Measurements from ENCODE around the gene SLC8A3. TPM values are rescaled to one million over a fixed set of nuclear protein-coding genes. Genes with fewer than 3 reads are reported as not detected.
A peak's percentile ranks its signal among the peaks of the same experiment; 100 is the strongest.

SLC8A3 gene
- total RNA-seq, 1 experiment from 2014 or later: 4.5 TPM

DNA sequence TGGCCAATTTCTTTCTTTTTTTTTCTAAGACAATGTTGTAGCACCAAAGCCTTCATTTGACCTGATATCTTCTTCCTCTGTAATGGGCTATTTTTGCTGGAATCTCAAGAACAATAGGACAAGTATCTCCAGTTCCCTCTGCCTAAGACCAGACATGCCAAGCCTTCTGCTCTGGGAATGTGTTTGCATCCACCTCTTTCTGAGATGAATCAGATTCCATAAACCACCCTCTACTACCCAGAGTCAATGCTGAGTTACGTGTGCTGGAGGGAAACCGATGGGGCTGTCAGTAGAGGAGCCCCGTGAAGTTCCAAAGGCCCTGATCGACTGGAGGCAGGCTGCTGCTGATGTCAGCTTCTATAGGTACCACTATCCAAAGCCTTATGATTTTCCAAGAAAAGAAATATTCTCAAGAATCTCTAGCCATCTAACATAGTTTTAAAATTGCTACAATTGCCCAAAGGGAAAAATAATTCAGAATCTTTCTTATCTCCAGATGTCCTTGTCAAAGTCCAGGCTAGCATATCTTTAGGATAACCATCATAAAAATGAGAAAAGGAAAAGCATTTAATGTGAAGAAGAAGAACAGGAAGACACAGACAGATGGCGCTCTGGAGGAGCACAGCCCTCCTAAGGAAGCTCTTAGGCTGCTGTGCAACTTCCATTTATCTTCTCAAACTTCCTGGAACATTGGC is 101.9 kb downstream of the SLC8A3 start:
- H3K4me3 ChIP-seq: no peak overlapping the region
- no peaks in the 10 kb centered on the region for H3K27me3 ChIP-seq (replicated peaks)
- peak in 1 of 2 experiments; percentile 23 for DNase-seq (ENCODE audit: low read depth in 1 of 2, low spot score in 2 of 2)
- H3K36me3 ChIP-seq: no peaks in the 10 kb centered on the region
- no peaks in the 10 kb centered on the region for H3K9me3 ChIP-seq (replicated peaks)
- H3K4me1 ChIP-seq (replicated peaks): no peaks in the 10 kb centered on the region
- no peak overlapping the region for H3K27ac ChIP-seq

DNA sequence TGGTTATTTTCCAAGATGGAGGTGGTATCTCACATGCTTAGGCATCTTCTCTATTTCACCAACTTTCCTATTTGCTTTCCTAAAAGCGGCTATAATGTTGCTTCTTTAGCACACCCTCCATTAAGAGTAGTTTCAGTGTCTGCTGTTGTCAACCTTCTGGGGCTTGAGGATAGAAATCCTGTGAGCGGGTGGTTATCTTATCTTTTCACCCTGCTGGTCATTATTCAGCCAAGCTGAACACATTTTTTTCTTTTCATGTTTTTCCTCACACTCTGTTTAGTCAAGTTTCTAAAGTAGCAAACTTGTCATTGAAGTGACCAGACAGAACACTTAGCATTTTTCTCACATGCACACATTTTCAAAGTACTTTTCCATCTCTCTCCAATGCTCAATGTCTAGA is 104.5 kb downstream of the SLC8A3 start:
- H3K4me1 ChIP-seq (replicated peaks): no peaks in the 10 kb centered on the region
- no peaks in the 10 kb centered on the region for H3K36me3 ChIP-seq
- no peak for DNase-seq (ENCODE audit: low read depth in 1 of 2, low spot score in 2 of 2)
- no peaks in the 10 kb centered on the region for H3K27me3 ChIP-seq (replicated peaks)
- H3K4me3 ChIP-seq: no peak overlapping the region
- no peak overlapping the region for H3K27ac ChIP-seq
- H3K9me3 ChIP-seq (replicated peaks): no peaks in the 10 kb centered on the region

DNA sequence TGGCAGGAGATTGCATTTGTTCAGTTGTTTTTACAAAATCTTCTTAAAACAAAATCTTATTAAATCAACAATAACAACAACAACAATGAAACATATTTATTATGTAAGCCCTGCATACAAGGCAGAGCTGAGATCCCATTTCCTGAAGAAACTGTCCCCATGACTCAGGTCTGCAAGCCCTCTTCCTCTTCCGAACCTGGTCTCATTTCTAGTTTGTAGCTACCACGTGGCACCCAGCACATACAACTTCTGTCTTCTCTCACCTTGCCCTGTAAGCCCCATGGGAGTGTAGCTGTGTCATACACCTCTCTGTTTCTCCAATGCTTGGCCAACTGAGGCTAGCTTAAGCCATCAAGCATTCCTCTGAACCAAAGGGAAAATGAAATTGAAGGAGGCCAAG is 106.4 kb downstream of the SLC8A3 start:
- Histone ChIP-seq H3K4me3 (no peak overlapping the region), H3K9me3 (replicated peaks) (no peaks in the 10 kb centered on the region), H3K27me3 (replicated peaks) (no peaks in the 10 kb centered on the region), H3K27ac (no peak overlapping the region), H3K36me3 (no peaks in the 10 kb centered on the region), H3K4me1 (replicated peaks) (no peaks in the 10 kb centered on the region)
- DNase-seq (ENCODE audit: low read depth in 1 of 2, low spot score in 2 of 2): no peak

DNA sequence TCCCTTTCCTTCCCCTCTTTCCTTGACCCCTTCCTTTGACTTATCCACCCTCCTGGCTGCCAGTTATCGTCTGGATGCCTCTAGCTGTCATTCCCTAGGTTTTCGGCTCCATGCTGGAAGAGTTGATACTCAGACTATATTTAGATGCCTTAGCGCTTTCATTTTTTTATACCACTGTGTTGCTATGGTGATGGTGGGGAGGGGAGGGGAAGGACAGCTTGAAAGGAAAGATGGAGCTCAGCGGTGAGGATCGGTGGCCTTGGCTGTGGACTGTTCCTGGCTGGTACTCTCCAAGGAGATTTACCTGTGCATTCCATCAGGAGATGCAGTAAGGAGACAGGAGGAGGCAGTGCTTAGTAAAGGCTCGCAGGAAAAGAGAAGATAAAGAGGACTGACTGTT is 108.7 kb downstream of the SLC8A3 start:
- no peak for DNase-seq (ENCODE audit: low read depth in 1 of 2, low spot score in 2 of 2)
- Histone ChIP-seq H3K27me3 (replicated peaks) (no peaks in the 10 kb centered on the region), H3K4me3 (no peak overlapping the region), H3K9me3 (replicated peaks) (no peaks in the 10 kb centered on the region), H3K27ac (no peak overlapping the region), H3K36me3 (no peaks in the 10 kb centered on the region), H3K4me1 (replicated peaks) (no peaks in the 10 kb centered on the region)

DNA sequence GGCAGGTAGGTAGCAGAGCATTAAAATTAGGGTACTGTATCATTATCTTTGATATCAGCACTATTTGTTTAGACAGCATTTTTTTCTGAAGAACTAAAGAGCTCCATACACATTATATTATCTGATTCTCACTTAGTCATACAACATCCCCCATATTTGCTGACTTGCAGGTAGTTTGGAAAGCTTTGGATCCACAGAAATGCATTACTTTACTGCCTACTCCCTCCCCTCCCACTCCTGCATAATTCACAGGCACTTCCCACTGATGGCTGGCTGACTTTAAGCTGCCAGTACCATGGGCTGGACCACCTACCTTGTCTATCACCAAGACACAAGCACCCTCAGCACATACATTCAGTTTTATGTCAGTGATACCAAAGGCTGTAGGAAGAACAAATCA is 110.4 kb downstream of the SLC8A3 start:
- Histone ChIP-seq H3K4me3 (no peak overlapping the region), H3K27ac (no peak overlapping the region), H3K36me3 (no peaks in the 10 kb centered on the region), H3K4me1 (replicated peaks) (no peaks in the 10 kb centered on the region), H3K27me3 (replicated peaks) (no peaks in the 10 kb centered on the region), H3K9me3 (replicated peaks) (no peaks in the 10 kb centered on the region)
- no peak for DNase-seq (ENCODE audit: low read depth in 1 of 2, low spot score in 2 of 2)

DNA sequence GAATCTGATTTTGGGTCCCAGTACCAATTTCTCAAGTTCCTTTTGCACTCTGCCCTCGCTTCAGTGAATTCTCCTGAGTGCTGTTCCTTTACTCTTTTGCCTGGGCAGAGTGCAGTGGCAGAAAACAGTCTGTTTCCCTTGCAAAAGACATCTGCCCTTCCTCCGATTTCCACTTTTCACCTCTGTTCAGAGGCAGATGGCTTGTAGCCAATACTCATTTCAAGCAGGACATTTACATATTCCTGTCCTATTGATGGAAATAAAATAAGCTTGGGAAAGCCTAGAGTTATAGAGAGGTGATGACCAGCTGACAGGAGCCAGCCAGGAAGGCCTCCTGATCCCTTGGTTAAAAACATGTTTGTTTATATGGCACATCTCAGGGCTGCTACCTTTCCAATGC is 111.0 kb downstream of the SLC8A3 start:
- H3K27ac ChIP-seq: no peak overlapping the region
- no peak overlapping the region for H3K4me3 ChIP-seq
- DNase-seq (ENCODE audit: low read depth in 1 of 2, low spot score in 2 of 2): no peak
- H3K9me3 ChIP-seq (replicated peaks): no peaks in the 10 kb centered on the region
- no peaks in the 10 kb centered on the region for H3K36me3 ChIP-seq
- H3K27me3 ChIP-seq (replicated peaks): no peaks in the 10 kb centered on the region
- H3K4me1 ChIP-seq (replicated peaks): no peaks in the 10 kb centered on the region

DNA sequence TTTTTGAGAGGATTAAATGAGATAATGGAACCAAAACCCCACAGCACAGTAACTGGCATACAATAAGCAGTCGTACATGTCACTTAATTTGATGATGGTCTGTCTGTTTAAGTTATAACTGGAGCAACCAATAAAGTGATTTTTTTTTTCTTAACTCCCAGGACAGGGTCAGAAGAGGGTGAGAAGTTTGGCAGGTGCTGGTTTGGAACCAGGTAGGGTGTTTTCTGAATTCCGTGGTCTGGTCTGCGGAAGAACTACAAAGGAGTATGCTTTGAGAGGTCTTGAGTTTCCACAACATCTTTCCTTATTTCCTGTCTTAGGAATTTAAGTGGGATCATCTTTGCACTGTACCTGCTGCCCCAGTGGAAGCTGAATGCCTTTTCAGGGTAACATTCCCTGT is 111.7 kb downstream of the SLC8A3 start:
- Histone ChIP-seq H3K27me3 (replicated peaks) (no peaks in the 10 kb centered on the region), H3K4me3 (no peak overlapping the region), H3K9me3 (replicated peaks) (no peaks in the 10 kb centered on the region), H3K27ac (no peak overlapping the region), H3K4me1 (replicated peaks) (no peaks in the 10 kb centered on the region), H3K36me3 (no peaks in the 10 kb centered on the region)
- DNase-seq (ENCODE audit: low read depth in 1 of 2, low spot score in 2 of 2): no peak

DNA sequence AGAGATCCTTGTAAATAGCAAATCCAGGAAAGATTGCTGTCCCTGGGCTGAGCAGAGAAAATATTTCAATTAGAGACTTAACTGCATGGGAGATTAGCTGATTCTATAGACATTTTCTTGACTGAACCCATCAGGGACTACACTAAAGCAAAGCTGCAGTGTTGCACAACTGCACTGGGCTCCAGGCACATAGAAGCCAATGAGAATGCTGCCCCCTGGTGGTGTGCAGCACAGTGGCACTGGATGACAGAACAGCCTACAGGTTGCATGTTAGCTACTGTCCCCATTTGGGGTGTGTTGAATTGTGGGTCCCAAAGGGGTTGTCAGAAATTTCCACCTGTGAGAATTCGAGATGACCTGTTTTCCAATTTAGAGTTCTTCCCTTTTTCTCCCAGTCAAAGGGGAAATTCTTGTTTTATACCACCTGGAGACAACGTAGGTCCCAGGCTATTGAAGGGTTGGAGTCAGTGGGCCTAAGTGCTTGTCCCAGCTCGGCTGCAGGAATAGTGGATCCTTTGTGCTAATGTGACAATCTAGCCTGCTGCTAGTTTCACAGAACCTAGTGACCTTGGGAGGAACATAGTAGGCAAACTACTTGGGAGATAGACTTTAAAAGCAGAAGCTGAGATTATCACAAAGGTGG is 114.7 kb downstream of the SLC8A3 start:
- no peak overlapping the region for H3K27ac ChIP-seq
- no peak overlapping the region for H3K4me3 ChIP-seq
- DNase-seq (ENCODE audit: low read depth in 1 of 2, low spot score in 2 of 2): peak; percentile 5 to 46

DNA sequence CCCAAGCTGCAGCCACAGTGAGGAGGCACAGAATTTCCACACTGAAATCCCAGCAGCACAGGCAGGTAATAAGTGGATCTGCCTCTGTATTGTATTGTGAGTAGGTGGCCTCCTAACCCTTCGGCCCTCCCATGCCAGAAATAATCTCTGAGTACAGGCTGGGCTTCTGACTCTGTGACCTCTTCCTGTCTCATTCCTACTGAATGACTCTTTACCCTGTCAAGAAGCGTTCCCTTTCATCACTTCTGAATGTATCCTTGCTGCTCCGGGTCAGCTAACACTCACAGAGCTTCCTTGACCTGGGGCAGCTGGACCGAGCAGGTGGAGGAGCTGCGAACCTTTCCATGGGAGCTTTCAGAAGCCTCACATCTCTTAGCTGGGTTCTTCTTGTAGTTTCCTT is 119.6 kb downstream of the SLC8A3 start:
- no peak overlapping the region for H3K27ac ChIP-seq
- H3K4me3 ChIP-seq: no peak overlapping the region
- H3K36me3 ChIP-seq: no peaks in the 10 kb centered on the region
- H3K4me1 ChIP-seq (replicated peaks): no peaks in the 10 kb centered on the region
- H3K9me3 ChIP-seq (replicated peaks): no peaks in the 10 kb centered on the region
- no peaks in the 10 kb centered on the region for H3K27me3 ChIP-seq (replicated peaks)
- no peak for DNase-seq (ENCODE audit: low read depth in 1 of 2, low spot score in 2 of 2)

More for the DNA sequence above, 114.7 kb downstream of the SLC8A3 start:
- no peaks in the 10 kb centered on the region for H3K27me3 ChIP-seq (replicated peaks)
- no peaks in the 10 kb centered on the region for H3K4me1 ChIP-seq (replicated peaks)
- no peaks in the 10 kb centered on the region for H3K9me3 ChIP-seq (replicated peaks)
- H3K36me3 ChIP-seq: no peaks in the 10 kb centered on the region

DNA sequence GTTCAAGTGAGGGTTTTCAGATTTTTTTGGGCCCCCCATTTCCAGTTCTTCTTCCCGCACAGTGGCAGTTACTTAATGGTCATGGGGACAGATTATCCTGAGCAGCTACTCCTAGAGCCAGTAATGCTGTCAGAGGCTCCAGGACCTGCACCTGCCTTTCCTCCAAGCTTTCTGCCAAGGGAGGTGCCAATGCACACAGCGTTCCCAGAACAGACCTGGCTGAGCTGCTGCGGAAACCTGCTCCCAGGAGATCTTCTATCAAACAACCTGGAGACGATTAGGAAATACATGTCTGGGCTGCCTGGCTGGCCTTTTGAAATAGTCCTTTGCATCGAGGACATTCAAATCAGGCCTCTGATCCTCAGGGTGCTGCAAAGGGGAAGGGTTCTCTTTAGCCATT is 120.9 kb downstream of the SLC8A3 start:
- Histone ChIP-seq H3K36me3 (no peaks in the 10 kb centered on the region), H3K4me1 (replicated peaks) (no peaks in the 10 kb centered on the region), H3K27ac (no peak overlapping the region), H3K4me3 (no peak overlapping the region), H3K27me3 (replicated peaks) (no peaks in the 10 kb centered on the region), H3K9me3 (replicated peaks) (no peaks in the 10 kb centered on the region)
- DNase-seq (ENCODE audit: low read depth in 1 of 2, low spot score in 2 of 2): no peak

DNA sequence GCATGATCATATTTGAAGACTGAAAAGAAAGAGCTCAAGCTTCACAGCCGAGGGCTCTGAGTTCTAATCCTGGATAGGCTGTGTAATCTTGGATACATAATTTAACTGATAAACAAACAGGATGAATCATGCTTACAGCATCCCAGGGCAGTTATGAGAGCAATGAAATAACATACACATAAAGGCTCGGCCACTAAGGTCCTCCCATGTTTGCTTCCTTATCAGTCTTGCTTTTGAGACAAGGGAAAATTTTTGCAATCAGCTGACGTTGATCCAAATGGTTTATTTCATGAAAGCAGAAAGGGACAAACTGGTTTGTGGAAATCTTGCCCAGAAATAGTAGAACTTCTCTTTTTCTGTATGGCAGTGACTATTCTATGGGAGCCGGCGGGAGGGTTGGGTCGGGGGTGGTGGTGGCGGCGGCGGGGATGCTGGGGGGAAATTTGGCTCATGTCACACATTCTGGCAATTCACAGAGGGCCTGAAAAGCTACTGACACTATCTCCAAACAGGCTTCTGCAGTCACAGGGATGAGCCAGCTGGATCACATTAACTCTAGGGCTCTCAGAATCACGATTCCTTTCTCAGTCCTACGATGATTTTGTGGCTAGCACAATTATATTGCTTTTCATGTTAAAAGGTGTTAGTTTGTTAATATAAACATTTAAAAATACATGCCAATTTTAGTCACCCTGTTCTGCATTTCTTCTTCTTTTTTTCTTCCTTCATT is 124.5 kb downstream of the SLC8A3 start:
- Histone ChIP-seq H3K4me3 (no peak overlapping the region), H3K9me3 (replicated peaks) (no peaks in the 10 kb centered on the region), H3K36me3 (no peaks in the 10 kb centered on the region), H3K27me3 (replicated peaks) (no peaks in the 10 kb centered on the region), H3K4me1 (replicated peaks) (peaks cover 4% of the 10 kb centered on the region; the same call in 1 of the 2 replicates), H3K27ac (no peak overlapping the region)
- DNase-seq (ENCODE audit: low read depth in 1 of 2, low spot score in 2 of 2): no peak

DNA sequence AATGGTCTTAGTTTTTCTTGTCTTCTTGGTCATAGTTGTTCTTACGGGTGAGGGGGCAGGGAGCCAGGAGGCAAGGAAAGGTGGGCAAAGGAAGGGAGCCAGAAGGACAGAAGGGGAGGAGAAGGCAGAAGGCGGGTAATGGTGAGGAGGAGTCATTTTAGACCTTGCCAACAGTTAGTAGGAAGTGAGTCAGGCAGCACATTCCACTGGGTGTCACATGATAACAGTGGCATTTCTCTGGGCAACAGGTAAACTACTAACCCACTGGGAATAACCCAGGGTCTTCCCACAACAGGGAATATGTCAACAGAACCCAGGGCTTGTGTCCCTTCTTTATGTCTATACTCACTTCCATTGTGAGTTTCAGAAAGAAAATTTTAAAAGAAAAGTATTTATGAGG is 127.6 kb downstream of the SLC8A3 start:
- Histone ChIP-seq H3K4me1 (replicated peaks) (peaks cover 4% of the 10 kb centered on the region; the same call in 1 of the 2 replicates), H3K36me3 (no peaks in the 10 kb centered on the region), H3K9me3 (replicated peaks) (no peaks in the 10 kb centered on the region), H3K27ac (no peak overlapping the region), H3K4me3 (no peak overlapping the region), H3K27me3 (replicated peaks) (no peaks in the 10 kb centered on the region)
- no peak for DNase-seq (ENCODE audit: low read depth in 1 of 2, low spot score in 2 of 2)

DNA sequence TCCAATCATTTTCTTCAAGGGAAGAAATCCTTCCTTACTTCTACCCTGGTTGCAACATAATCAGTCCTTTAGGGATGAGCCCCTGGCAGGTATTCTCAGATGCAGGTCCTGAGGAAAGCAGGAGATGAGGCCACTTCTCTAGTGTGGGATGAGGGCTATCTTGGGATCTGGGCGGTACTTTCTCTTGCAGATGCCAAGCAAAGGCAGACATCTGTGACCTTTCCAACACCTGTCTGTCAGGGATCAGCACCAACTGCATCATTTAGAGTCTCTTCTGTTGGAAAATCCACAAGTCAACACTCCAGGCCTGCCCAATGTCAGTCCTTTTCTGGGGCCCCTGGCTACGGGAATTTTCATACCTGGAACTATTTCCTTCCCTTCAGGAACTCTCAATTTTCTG is 129.2 kb downstream of the SLC8A3 start:
- Histone ChIP-seq H3K36me3 (no peaks in the 10 kb centered on the region), H3K9me3 (replicated peaks) (no peaks in the 10 kb centered on the region), H3K27ac (no peak overlapping the region), H3K4me3 (no peak overlapping the region), H3K4me1 (replicated peaks) (peaks cover 4% of the 10 kb centered on the region; the same call in 1 of the 2 replicates), H3K27me3 (replicated peaks) (no peaks in the 10 kb centered on the region)
- DNase-seq (ENCODE audit: low read depth in 1 of 2, low spot score in 2 of 2): no peak

DNA sequence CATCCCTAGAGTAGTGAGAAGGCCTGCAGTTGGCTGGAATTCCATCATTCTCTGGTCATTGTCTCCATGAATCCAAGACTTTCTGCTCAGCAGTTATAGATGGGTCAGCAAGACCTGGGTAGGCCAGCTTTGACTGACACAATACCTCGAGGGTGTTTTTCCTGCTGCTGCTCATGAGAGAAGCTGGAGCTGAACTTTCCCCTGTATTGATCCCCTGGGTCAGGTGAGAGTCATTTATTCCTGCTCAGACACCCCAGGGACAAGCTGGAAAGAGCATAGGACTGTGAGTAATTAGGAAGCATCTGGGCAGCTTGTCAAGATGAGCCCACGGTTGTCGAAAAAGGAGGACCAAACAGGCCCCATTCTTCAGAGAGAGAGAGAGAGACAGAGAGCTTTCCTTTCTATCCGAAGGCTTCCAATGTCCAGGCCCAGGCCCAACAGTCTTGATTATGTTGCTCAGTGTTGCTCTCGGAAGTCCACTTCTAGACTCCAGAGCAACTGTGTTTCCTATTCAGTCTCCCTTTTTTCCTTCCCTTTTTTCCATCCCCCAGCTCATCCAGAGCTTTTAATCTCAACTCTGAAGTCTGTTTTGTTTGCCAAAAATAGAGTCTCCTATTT is 131.1 kb downstream of the SLC8A3 start:
- Histone ChIP-seq H3K9me3 (replicated peaks) (no peaks in the 10 kb centered on the region), H3K27ac (no peak overlapping the region), H3K27me3 (replicated peaks) (no peaks in the 10 kb centered on the region), H3K4me1 (replicated peaks) (peaks cover 4% of the 10 kb centered on the region; the same call in 1 of the 2 replicates), H3K4me3 (no peak overlapping the region), H3K36me3 (no peaks in the 10 kb centered on the region)
- DNase-seq (ENCODE audit: low read depth in 1 of 2, low spot score in 2 of 2): no peak
